IMR-90 (cell line): ENCODE data around the gene WNK1. TPM values are rescaled to one million over a fixed set of nuclear protein-coding genes. Genes with fewer than 3 reads are reported as not detected.

Experiments
- ATAC-seq: fragments of 200-7000 bp; cut with Tn5 transposase; 2 replicates; pipeline ENCODE4 v1.9.1; 2020; ENCODE audit warnings: low read depth, mild to moderate bottlenecking, moderate library complexity
- BruUV-seq: library from RNA; stranded (reverse); fragments of 400-500 nt; replicated peaks from 2 replicates; lab custom pipeline; 2021; lab: Mats Ljungman, UMichigan
- CTCF ChIA-PET: fragments of 300-600 bp; formaldehyde crosslinking; extraction: SDS; loops from one replicate; lab custom pipeline; 2021; ENCODE audit warnings: antibody characterized with exemption; lab: Yijun Ruan, JAX
- POLR2A ChIA-PET: fragments of 300-600 bp; sonication (Branson Sonifier 250); formaldehyde crosslinking; loops from one replicate; lab custom pipeline; 2022; ENCODE audit warnings: antibody characterized with exemption; ENCODE audit not compliant: unreplicated experiment; lab: Charles Lee
- DNase-seq: peaks from one replicate; pipeline ENCODE4 v3.0.0; 2013
- H2AFZ ChIP-seq: replicated peaks from 2 replicates; pipeline ENCODE3; 2013; ENCODE audit warnings: low read length, mild to moderate bottlenecking; ENCODE audit not compliant: poor library complexity
- H2AK5ac ChIP-seq: 2 replicates; pipeline ENCODE4 v1.6.1; 2013; ENCODE audit warnings: low read depth, low read length, inconsistent platforms
- H2AK9ac ChIP-seq: replicated peaks from 2 replicates; pipeline ENCODE3; 2013; ENCODE audit warnings: mild to moderate bottlenecking, low read depth, low read length, moderate library complexity; ENCODE audit not compliant: poor library complexity
- H2BK120ac ChIP-seq: 2 replicates; pipeline ENCODE4 v1.6.1; 2013; ENCODE audit warnings: low read depth, low read length, inconsistent platforms
- H2BK15ac ChIP-seq: 3 replicates; pipeline ENCODE4 v1.6.1; 2013; ENCODE audit warnings: low read depth, low read length, inconsistent platforms
- H2BK20ac ChIP-seq: 2 replicates; pipeline ENCODE4 v1.6.1; 2013; ENCODE audit warnings: low read depth, mild to moderate bottlenecking, inconsistent platforms, low read length, moderate library complexity
- H2BK5ac ChIP-seq: 2 replicates; pipeline ENCODE4 v1.6.1; 2013; ENCODE audit warnings: mild to moderate bottlenecking, low read depth, low read length, inconsistent platforms; ENCODE audit not compliant: poor library complexity, severe bottlenecking
- H3K14ac ChIP-seq: replicated peaks from 2 replicates; pipeline ENCODE4 v1.6.1; 2013; ENCODE audit warnings: low read depth, low read length, inconsistent platforms
- H3K18ac ChIP-seq: 2 replicates; pipeline ENCODE4 v1.6.1; 2013; ENCODE audit warnings: low read depth, low read length, control low read depth
- H3K23ac ChIP-seq: 2 replicates; pipeline ENCODE4 v1.6.1; 2013; ENCODE audit warnings: low read depth, low read length, inconsistent platforms
- H3K27ac ChIP-seq: 2 replicates; pipeline ENCODE4 v1.5.1; 2013; ENCODE audit warnings: mild to moderate bottlenecking, control low read depth, low read length; ENCODE audit not compliant: insufficient read depth
- H3K27me3 ChIP-seq: 2 replicates; pipeline ENCODE4 v1.6.1; 2013; ENCODE audit warnings: low read length; ENCODE audit not compliant: control insufficient read depth, insufficient read depth
- H3K36me3 ChIP-seq: 2 replicates; pipeline ENCODE4 v1.6.1; 2013; ENCODE audit warnings: low read length, mixed read lengths; ENCODE audit not compliant: control insufficient read depth, insufficient read depth
- H3K4ac ChIP-seq: 2 replicates; pipeline ENCODE4 v1.6.1; 2013; ENCODE audit warnings: low read depth, low read length, inconsistent platforms
- H3K4me1 ChIP-seq: 2 replicates; pipeline ENCODE4 v1.6.1; 2013; ENCODE audit warnings: low read length, mixed read lengths; ENCODE audit not compliant: control insufficient read depth, insufficient read depth
- H3K4me2 ChIP-seq: 2 replicates; pipeline ENCODE4 v1.6.1; 2013; ENCODE audit warnings: low read depth, mild to moderate bottlenecking, control low read depth, low read length, moderate library complexity
- H3K4me3 ChIP-seq: 2 replicates; pipeline ENCODE4 v1.5.1; 2013; ENCODE audit warnings: low read depth, mild to moderate bottlenecking, control low read depth, low read length, moderate library complexity; ENCODE audit not compliant: insufficient read depth
- H3K56ac ChIP-seq: 2 replicates; pipeline ENCODE4 v1.6.1; 2013; ENCODE audit warnings: low read length, inconsistent platforms; ENCODE audit not compliant: insufficient read depth; ENCODE audit errors: extremely low read depth
- H3K79me1 ChIP-seq, 2 experiments: 2 replicates each; pipeline ENCODE4 v1.6.1; 2013; ENCODE audit warnings: low read length in 2 of 2, inconsistent platforms in 1 of 2, low read depth in 1 of 2
- H3K9ac ChIP-seq: 2 replicates; pipeline ENCODE4 v1.6.1; 2013; ENCODE audit warnings: low read depth, low read length, control low read depth
- H3K9me1 ChIP-seq: 2 replicates; pipeline ENCODE4 v1.6.1; 2013; ENCODE audit warnings: low read length, inconsistent platforms; ENCODE audit not compliant: insufficient read depth
- H3K9me3 ChIP-seq: 2 replicates; pipeline ENCODE4 v1.6.1; 2013; ENCODE audit warnings: low read length; ENCODE audit not compliant: control insufficient read depth, insufficient read depth
- H4K20me1 ChIP-seq: 2 replicates; pipeline ENCODE4 v1.6.1; 2013; ENCODE audit warnings: low read length, inconsistent platforms; ENCODE audit not compliant: insufficient read depth
- H4K5ac ChIP-seq: 2 replicates; pipeline ENCODE4 v1.6.1; 2013; ENCODE audit warnings: mild to moderate bottlenecking, low read depth, low read length, control low read depth
- H4K8ac ChIP-seq, 2 experiments: 2 replicates each; pipeline ENCODE4 v1.6.1; 2013; ENCODE audit warnings: low read depth in 2 of 2, low read length in 2 of 2, control low read depth in 1 of 2, inconsistent platforms in 1 of 2
- H4K91ac ChIP-seq: 2 replicates; pipeline ENCODE4 v1.6.1; 2013; ENCODE audit warnings: low read depth, low read length, inconsistent platforms; ENCODE audit not compliant: insufficient read depth
- BHLHE40 ChIP-seq: fragments of 150-350 bp; IDR thresholded peaks from 2 replicates; pipeline ENCODE4 v1.6.1; 2016; ENCODE audit warnings: mild to moderate bottlenecking, low read depth, low read length
- CEBPB ChIP-seq: IDR thresholded peaks from 2 replicates; pipeline ENCODE4 v1.6.1; 2012; ENCODE audit warnings: low read depth, low read length, improper control_type of control experiment
- CHD1 ChIP-seq: IDR thresholded peaks from 2 replicates; pipeline ENCODE4 v1.6.1; 2012; ENCODE audit warnings: low read depth, low read length, improper control_type of control experiment
- FOS ChIP-seq: fragments of 150-350 bp; IDR thresholded peaks from 2 replicates; pipeline ENCODE4 v1.6.1; 2016; ENCODE audit warnings: low read depth, low read length
- MAFK ChIP-seq: IDR thresholded peaks from 2 replicates; pipeline ENCODE4 v1.6.1; 2012; ENCODE audit warnings: low read depth, low read length, improper control_type of control experiment
- MAZ ChIP-seq: IDR thresholded peaks from 2 replicates; pipeline ENCODE4 v1.6.1; 2012; ENCODE audit warnings: low read depth, mild to moderate bottlenecking, low read length, improper control_type of control experiment, moderate library complexity, borderline replicate concordance
- MXI1 ChIP-seq: IDR thresholded peaks from 2 replicates; pipeline ENCODE4 v1.6.1; 2012; ENCODE audit warnings: low read depth, mild to moderate bottlenecking, low read length, moderate library complexity, borderline replicate concordance
- NFE2L2 ChIP-seq: fragments of 150-350 bp; IDR thresholded peaks from 2 replicates; pipeline ENCODE4 v1.6.1; 2016; ENCODE audit warnings: low read depth, mild to moderate bottlenecking, low read length
- POLR2A ChIP-seq: IDR thresholded peaks from 2 replicates; pipeline ENCODE4 v1.6.1; 2012; ENCODE audit warnings: mild to moderate bottlenecking, low read depth, low read length
- RAD21 ChIP-seq: IDR thresholded peaks from 2 replicates; pipeline ENCODE4 v1.6.1; 2012; ENCODE audit warnings: low read length, improper control_type of control experiment
- RCOR1 ChIP-seq: IDR thresholded peaks from 2 replicates; pipeline ENCODE4 v1.6.1; 2012; ENCODE audit warnings: mild to moderate bottlenecking, low read length, improper control_type of control experiment; ENCODE audit not compliant: insufficient replicate concordance
- RFX5 ChIP-seq: IDR thresholded peaks from 2 replicates; pipeline ENCODE4 v1.8.0; 2012; ENCODE audit warnings: low read depth, mild to moderate bottlenecking, low read length, moderate library complexity
- SMC3 ChIP-seq: fragments of 150-350 bp; IDR thresholded peaks from 2 replicates; pipeline ENCODE4 v1.6.1; 2016; ENCODE audit warnings: low read depth, mild to moderate bottlenecking, antibody characterized with exemption, low read length, moderate library complexity
- USF2 ChIP-seq: fragments of 150-350 bp; IDR thresholded peaks from 2 replicates; pipeline ENCODE4 v1.6.1; 2017; ENCODE audit warnings: mild to moderate bottlenecking, antibody characterized with exemption, low read length, low read depth
- WGBS, 2 experiments: methylation state at CpG; one replicate each; pipeline versions ENCODE4 v1.1.5 to v1.1.7; 2013; ENCODE audit warnings: missing lambda C conversion rate in 2 of 2; ENCODE audit not compliant: insufficient read length in 1 of 2; ENCODE audit errors: extremely low coverage in 2 of 2; 5-methylcytosine and 5-hydroxymethylcytosine counted together
- dilution Hi-C: fragments of 300-500 bp; cut with HindIII; formaldehyde crosslinking; loops from one replicate; pipeline ENCODE4 v1.14.3; 2018; ENCODE audit warnings: low sequenced_read_pairs; ENCODE audit not compliant: unreplicated experiment
- in situ Hi-C: fragments of 300-500 bp; cut with MboI; formaldehyde crosslinking; loops from 3 replicates; pipeline ENCODE4 v1.14.3; 2019; ENCODE audit warnings: low sequenced_read_pairs, inconsistent platforms, mixed read lengths
- intact Hi-C: fragments of 100-400 bp; cut with micrococcal nuclease; formaldehyde crosslinking; loops from 2 replicates; pipeline ENCODE4 v1.10.0; 2022
- polyA plus RNA-seq, 3 experiments: library from polyadenylated mRNA; depleted of rRNA; stranded (reverse); fragments of >200 nt; gene quantifications; 2 replicates each; pipeline ENCODE4 v1.2.3, GENCODE V29; 2012; ENCODE audit warnings: low replicate concordance in 1 of 3
- total RNA-seq: library from RNA; depleted of rRNA; stranded (reverse); fragments of >200 nt; gene quantifications from 2 replicates; pipeline ENCODE4 v1.2.3, GENCODE V29; 2012
- TF ChIP-seq, protein P1 (sequence below): conservative IDR thresholded peaks from 2 replicates; pipeline ENCODE4 v1.5.1; 2012; ENCODE audit warnings: mild to moderate bottlenecking, low read depth, low read length, improper control_type of control experiment
- TF ChIP-seq, protein P2 (sequence below): fragments of 150-350 bp; IDR thresholded peaks from 2 replicates; pipeline ENCODE4 v1.6.1; 2016; ENCODE audit warnings: low read depth, mild to moderate bottlenecking, low read length, moderate library complexity, borderline replicate concordance

Gene WNK1
- total and polyA plus RNA-seq, 2 of the 4 experiments (the other 2 are of a cell fraction): 36.9 to 42.8 TPM

- CTCF ChIA-PET: interaction anchor here (1.1 kb wide), 1 partner anchor 95 kb away, joined by 3 read pairs; no protein-coding TSS in a partner anchor
- Histone ChIP-seq H3K4ac (no peak overlapping the region), H3K79me1 (peaks cover 15 to 42% of the 10 kb centered on the region in 2 experiments; a peak in 3 of 4 replicates), H3K36me3 (no peaks in the 10 kb centered on the region), H3K18ac (no peak overlapping the region), H3K4me3 (no peak overlapping the region), H2BK5ac (no peak overlapping the region), H3K4me2 (no peak overlapping the region), H2AFZ (no peak overlapping the region), H2BK20ac (no peak overlapping the region), H4K91ac (no peak overlapping the region), H2BK120ac (no peak overlapping the region), H4K20me1 (0 out of 2 replicates have a peak, but pooled peaks cover 7% of the 10 kb centered on the region), H3K9ac (no peak overlapping the region), H3K23ac (no peak overlapping the region), H3K27ac (no peak overlapping the region), H2BK15ac (no peak overlapping the region), H3K14ac (no peak overlapping the region), H3K9me3 (no peaks in the 10 kb centered on the region), H3K9me1 (no peaks in the 10 kb centered on the region), H4K5ac (no peak overlapping the region), H3K56ac (no peak overlapping the region), H3K27me3 (no peaks in the 10 kb centered on the region), H4K8ac (no peak overlapping the region), H3K4me1 (peaks cover 3% of the 10 kb centered on the region; the same call in 1 of the 2 replicates), H2AK5ac (no peak overlapping the region), H2AK9ac (no peak overlapping the region)
- no TSS peak for BruUV-seq
- POLR2A ChIA-PET: no interaction called here
- DNase-seq (no peak), ATAC-seq (no peak)
- no CpG with 5 or more reads among the region's 2 CpGs for WGBS, 2 experiments
- no peak for TF ChIP-seq BHLHE40
- TF ChIP-seq POLR2A: no peak
- TF ChIP-seq CEBPB: no peak
- no peak for TF ChIP-seq MXI1
- no peak for TF ChIP-seq MAZ
- no peak for TF ChIP-seq USF2
- TF ChIP-seq SMC3: no peak
- no peak for TF ChIP-seq FOS
- TF ChIP-seq, protein P1, sequence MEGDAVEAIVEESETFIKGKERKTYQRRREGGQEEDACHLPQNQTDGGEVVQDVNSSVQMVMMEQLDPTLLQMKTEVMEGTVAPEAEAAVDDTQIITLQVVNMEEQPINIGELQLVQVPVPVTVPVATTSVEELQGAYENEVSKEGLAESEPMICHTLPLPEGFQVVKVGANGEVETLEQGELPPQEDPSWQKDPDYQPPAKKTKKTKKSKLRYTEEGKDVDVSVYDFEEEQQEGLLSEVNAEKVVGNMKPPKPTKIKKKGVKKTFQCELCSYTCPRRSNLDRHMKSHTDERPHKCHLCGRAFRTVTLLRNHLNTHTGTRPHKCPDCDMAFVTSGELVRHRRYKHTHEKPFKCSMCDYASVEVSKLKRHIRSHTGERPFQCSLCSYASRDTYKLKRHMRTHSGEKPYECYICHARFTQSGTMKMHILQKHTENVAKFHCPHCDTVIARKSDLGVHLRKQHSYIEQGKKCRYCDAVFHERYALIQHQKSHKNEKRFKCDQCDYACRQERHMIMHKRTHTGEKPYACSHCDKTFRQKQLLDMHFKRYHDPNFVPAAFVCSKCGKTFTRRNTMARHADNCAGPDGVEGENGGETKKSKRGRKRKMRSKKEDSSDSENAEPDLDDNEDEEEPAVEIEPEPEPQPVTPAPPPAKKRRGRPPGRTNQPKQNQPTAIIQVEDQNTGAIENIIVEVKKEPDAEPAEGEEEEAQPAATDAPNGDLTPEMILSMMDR: no peak
- TF ChIP-seq RAD21: no peak
- TF ChIP-seq RCOR1: no peak
- no peak for TF ChIP-seq RFX5
- TF ChIP-seq NFE2L2: no peak
- TF ChIP-seq, protein P2, sequence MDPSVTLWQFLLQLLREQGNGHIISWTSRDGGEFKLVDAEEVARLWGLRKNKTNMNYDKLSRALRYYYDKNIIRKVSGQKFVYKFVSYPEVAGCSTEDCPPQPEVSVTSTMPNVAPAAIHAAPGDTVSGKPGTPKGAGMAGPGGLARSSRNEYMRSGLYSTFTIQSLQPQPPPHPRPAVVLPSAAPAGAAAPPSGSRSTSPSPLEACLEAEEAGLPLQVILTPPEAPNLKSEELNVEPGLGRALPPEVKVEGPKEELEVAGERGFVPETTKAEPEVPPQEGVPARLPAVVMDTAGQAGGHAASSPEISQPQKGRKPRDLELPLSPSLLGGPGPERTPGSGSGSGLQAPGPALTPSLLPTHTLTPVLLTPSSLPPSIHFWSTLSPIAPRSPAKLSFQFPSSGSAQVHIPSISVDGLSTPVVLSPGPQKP: no peak
- TF ChIP-seq MAFK: no peak
- no peak for TF ChIP-seq CHD1
- in situ Hi-C loops (no loop called here), dilution Hi-C loops (no loop called here), intact Hi-C loops (no loop called here)
Observed at GRCh38 chr12:846421-846820, 94.0 kb downstream of the WNK1 start.
